HL-60 (cell line): ENCODE data around the gene ROR2.

Source experiments
- DNase-seq, 2 experiments: peaks; one replicate each; pipeline ENCODE4 v3.0.0-alpha.2; 2010 to 2020; ENCODE audit warnings: low read depth in 1 of 2, low spot score in 1 of 2
- H3K27ac ChIP-seq: fragments of 250-450 bp; sonication (Bioruptor Pico); replicated peaks from 2 replicates; pipeline ENCODE4 v1.5.1; 2020; ENCODE audit warnings: mild to moderate bottlenecking, moderate library complexity
- H3K27me3 ChIP-seq: fragments of 250-450 bp; sonication (Bioruptor Pico); 2 replicates; pipeline ENCODE4 v1.5.1; 2021; ENCODE audit warnings: mild to moderate bottlenecking, moderate library complexity; ENCODE audit not compliant: insufficient read depth, poor library complexity, severe bottlenecking
- H3K4me3 ChIP-seq: replicated peaks from 2 replicates; pipeline ENCODE4 v1.5.1; 2011; ENCODE audit warnings: mild to moderate bottlenecking, control low read depth, low read length; ENCODE audit not compliant: insufficient read depth
- CTCF ChIP-seq: IDR thresholded peaks from one replicate; pipeline ENCODE4 v1.5.1; 2011; ENCODE audit warnings: low read length, control low read depth, inconsistent platforms; ENCODE audit not compliant: insufficient read depth
- GABPA ChIP-seq: IDR thresholded peaks from 2 replicates; pipeline ENCODE4 v1.6.1; 2012; ENCODE audit warnings: low read depth
- POLR2AphosphoS5 ChIP-seq: IDR thresholded peaks from 2 replicates; pipeline ENCODE4 v1.6.1; 2012; ENCODE audit warnings: low read depth
- REST ChIP-seq: IDR thresholded peaks from 2 replicates; pipeline ENCODE4 v1.6.1; 2012; ENCODE audit warnings: low read depth; ENCODE audit not compliant: insufficient replicate concordance
- SPI1 ChIP-seq: IDR thresholded peaks from 2 replicates; pipeline ENCODE4 v1.6.1; 2012; ENCODE audit warnings: low read depth, mild to moderate bottlenecking, borderline replicate concordance

ROR2 gene

GRCh38 chr9:91857291-91858212 lies 92.5 kb downstream of the ROR2 start:
- no peak for DNase-seq
- Histone ChIP-seq H3K4me3 (no peak overlapping the region), H3K27me3 (no peaks in the 10 kb centered on the region), H3K27ac (no peak overlapping the region)
- TF ChIP-seq REST (no peak), CTCF (no peak), GABPA (no peak), SPI1 (no peak), POLR2AphosphoS5 (no peak)

GRCh38 chr9:91856419-91856818 lies 93.6 kb downstream of the ROR2 start:
- Histone ChIP-seq H3K27me3 (no peaks in the 10 kb centered on the region), H3K27ac (no peak overlapping the region), H3K4me3 (no peak overlapping the region)
- DNase-seq, result no peak
- no peak for TF ChIP-seq CTCF
- TF ChIP-seq POLR2AphosphoS5, result no peak

GRCh38 chr9:91855196-91855595 lies 94.8 kb downstream of the ROR2 start:
- H3K27me3 ChIP-seq, result no peaks in the 10 kb centered on the region
- no peak overlapping the region for H3K4me3 ChIP-seq
- no peak overlapping the region for H3K27ac ChIP-seq
- TF ChIP-seq GABPA (no peak), POLR2AphosphoS5 (no peak), CTCF (no peak), REST (no peak), SPI1 (no peak)
- no peak for DNase-seq

- DNase-seq, result no peak
- Histone ChIP-seq H3K4me3 (no peak overlapping the region), H3K27me3 (no peaks in the 10 kb centered on the region), H3K27ac (no peak overlapping the region)
- TF ChIP-seq SPI1 (no peak), CTCF (no peak), POLR2AphosphoS5 (no peak), GABPA (no peak), REST (no peak)
Observed at GRCh38 chr9:91852801-91853347, 97.2 kb downstream of the ROR2 start.
